Duodenal mucosa (tissue), 2 donors: Measurements from ENCODE around the gene MTERF1.

Source experiments
- H3K27ac ChIP-seq: one replicate; pipeline ENCODE4 v1.7.0; 2013; ENCODE audit warnings: low read depth, low read length
- H3K27me3 ChIP-seq, 2 donors: one replicate each; pipeline ENCODE4 v1.7.0; 2013; ENCODE audit warnings: low read length in 2 of 2, control low read depth in 1 of 2; ENCODE audit not compliant: insufficient read depth in 2 of 2, control insufficient read depth in 1 of 2
- H3K36me3 ChIP-seq, 2 donors: one replicate each; pipeline ENCODE4 v1.7.0; 2013; ENCODE audit warnings: low read length in 2 of 2, control low read depth in 1 of 2; ENCODE audit not compliant: insufficient read depth in 2 of 2, control insufficient read depth in 1 of 2
- H3K4me1 ChIP-seq, 2 donors: one replicate each; pipeline ENCODE4 v1.7.0; 2013; ENCODE audit warnings: low read length in 2 of 2, control low read depth in 1 of 2; ENCODE audit not compliant: insufficient read depth in 2 of 2, control insufficient read depth in 1 of 2
- H3K4me3 ChIP-seq, 2 donors: one replicate each; pipeline ENCODE4 v1.7.0; 2013; ENCODE audit warnings: low read length in 2 of 2, low read depth in 1 of 2
- H3K9ac ChIP-seq, 2 donors: one replicate each; pipeline ENCODE4 v1.7.0; 2013; ENCODE audit warnings: low read length in 2 of 2, low read depth in 1 of 2
- H3K9me3 ChIP-seq, 2 donors: one replicate each; pipeline ENCODE4 v1.7.0; 2013; ENCODE audit warnings: low read length in 2 of 2, control low read depth in 1 of 2; ENCODE audit not compliant: control insufficient read depth in 1 of 2

Gene MTERF1

DNA sequence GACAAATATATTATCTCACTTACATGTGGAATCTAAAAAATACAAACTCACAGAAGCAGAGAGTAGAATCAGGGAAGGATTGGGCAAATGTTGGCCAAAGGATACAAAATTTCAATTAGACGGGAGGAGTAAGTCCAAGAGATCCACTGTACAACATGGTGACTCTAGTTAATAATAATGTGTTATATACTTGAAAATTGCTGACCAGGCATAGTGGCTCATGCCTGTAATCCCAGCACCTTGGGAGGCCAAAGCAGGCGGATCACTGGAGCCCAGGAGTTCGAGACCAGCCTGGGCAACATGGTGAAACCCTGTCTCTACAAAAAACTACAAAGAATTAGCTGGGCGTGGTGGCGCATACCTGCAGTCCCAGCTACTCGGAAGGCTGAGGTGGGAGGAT, 16.4 kb downstream of the MTERF1 start:
- H3K36me3 ChIP-seq, result no peaks in the 10 kb centered on the region
- no peaks in the 10 kb centered on the region for H3K27me3 ChIP-seq
- no peak overlapping the region for H3K4me3 ChIP-seq
- H3K27ac ChIP-seq, result no peak overlapping the region
- no peak overlapping the region for H3K9ac ChIP-seq
- H3K4me1 ChIP-seq, result no peaks in the 10 kb centered on the region
- no peaks in the 10 kb centered on the region for H3K9me3 ChIP-seq

DNA sequence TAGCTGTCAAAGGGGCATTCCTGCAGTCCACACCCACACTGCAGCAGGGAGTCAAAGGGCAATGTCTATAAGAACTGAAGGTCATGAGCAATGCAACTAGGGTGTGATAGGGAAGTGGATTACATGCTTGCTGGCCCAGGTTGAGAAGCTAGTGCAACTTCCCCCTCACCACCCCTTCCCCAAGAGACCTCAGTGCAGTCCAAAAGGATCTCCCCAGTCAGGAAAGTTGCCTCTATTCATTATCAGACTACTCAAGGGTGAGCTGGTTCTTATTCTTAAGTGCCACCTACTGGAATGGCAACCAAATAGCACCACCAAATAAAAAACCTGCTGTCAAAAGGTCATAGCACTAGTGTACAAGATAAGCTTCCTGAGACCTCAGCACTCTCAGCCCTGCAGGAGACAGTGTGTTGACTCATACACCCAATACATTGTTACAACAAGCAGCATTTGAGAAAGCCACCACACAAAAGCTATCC, 28.2 kb downstream of the MTERF1 start:
- Histone ChIP-seq H3K9me3 (peaks cover 3 to 7% of the 10 kb centered on the region in 2 donors), H3K4me3 (no peak overlapping the region)

DNA sequence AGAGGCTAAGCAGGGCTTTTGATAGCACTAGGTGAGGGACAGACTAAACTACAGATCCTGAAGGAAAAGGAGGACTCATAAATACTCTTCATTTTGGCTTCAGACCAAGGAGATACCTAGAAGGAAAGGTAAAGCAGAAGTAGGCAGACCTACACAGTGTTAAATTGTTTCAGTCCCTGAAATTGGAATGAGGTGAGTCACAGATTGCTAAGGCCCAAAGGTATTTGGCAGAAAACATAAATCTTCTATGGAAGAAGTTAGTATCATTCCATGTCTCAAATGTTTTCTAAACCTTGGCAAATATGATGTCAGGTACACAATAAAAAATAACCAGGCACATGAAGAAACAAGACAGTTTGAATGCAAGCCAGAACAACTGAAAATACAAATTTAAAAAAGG, 30.0 kb downstream of the MTERF1 start:
- Histone ChIP-seq H3K36me3 (no peaks in the 10 kb centered on the region), H3K9me3 (peaks cover 3 to 7% of the 10 kb centered on the region in 2 donors), H3K9ac (no peak overlapping the region), H3K27ac (no peak overlapping the region), H3K27me3 (no peaks in the 10 kb centered on the region), H3K4me1 (no peaks in the 10 kb centered on the region), H3K4me3 (no peak overlapping the region)

More for the DNA sequence above, 28.2 kb downstream of the MTERF1 start:
- H3K9ac ChIP-seq, result no peak overlapping the region
- H3K27me3 ChIP-seq, result no peaks in the 10 kb centered on the region
- no peaks in the 10 kb centered on the region for H3K4me1 ChIP-seq
- no peaks in the 10 kb centered on the region for H3K36me3 ChIP-seq
- no peak overlapping the region for H3K27ac ChIP-seq

DNA sequence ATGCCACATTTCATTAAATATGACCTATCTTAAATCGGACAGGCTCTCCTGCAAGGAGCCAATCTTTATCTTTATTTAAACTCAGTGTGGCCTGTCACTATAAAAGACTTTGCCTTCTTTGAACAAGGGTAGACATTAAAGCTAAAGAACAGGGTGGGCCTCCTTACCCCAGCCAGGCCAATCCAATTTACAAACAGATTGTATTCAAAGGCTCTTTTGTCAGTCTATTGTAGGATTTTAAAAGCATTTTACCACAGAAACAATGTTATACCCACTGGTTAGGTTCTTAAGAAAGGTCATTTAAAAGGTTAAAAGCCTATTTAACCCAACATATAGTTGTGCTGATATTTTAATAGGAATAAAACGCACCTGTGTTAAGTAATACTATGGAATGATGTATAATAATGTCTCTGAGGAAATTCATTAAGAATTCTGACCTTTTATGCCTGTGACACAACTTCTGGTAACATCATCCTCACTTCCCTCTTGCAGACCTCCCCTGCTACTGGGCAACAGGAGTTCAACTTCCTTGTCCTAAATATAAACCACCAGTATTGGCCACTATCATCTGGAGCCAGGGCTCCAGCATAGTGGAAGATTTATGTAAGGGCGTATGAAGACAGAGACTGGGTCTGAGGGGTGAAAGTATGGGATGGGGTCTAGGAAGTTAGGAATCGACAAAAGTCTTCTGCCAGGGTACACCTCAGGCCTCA, 32.5 kb downstream of the MTERF1 start:
- no peaks in the 10 kb centered on the region for H3K36me3 ChIP-seq
- H3K27ac ChIP-seq, result no peak overlapping the region
- no peak overlapping the region for H3K4me3 ChIP-seq
- no peaks in the 10 kb centered on the region for H3K27me3 ChIP-seq
- no peaks in the 10 kb centered on the region for H3K9me3 ChIP-seq
- no peak overlapping the region for H3K9ac ChIP-seq
- H3K4me1 ChIP-seq, result no peaks in the 10 kb centered on the region

DNA sequence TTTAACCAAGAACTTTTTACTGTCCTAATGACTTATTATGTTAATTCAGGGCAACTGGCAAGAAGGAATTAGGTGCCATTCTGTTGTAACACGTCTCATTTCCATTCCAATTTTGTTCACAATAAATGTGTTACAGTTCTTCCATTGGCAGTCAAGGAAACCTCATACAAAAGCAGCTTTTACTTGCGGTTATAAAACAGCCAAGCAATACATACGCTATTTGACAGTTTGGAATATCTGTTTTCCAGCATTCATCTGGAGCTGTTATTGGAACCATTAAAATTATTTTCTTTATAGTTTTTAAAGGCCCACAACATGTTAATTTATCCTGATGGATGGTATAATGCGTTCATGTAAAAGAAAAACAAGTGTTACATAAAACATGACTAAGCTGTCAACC, 33.3 kb downstream of the MTERF1 start:
- no peak overlapping the region for H3K27ac ChIP-seq
- no peaks in the 10 kb centered on the region for H3K4me1 ChIP-seq

DNA sequence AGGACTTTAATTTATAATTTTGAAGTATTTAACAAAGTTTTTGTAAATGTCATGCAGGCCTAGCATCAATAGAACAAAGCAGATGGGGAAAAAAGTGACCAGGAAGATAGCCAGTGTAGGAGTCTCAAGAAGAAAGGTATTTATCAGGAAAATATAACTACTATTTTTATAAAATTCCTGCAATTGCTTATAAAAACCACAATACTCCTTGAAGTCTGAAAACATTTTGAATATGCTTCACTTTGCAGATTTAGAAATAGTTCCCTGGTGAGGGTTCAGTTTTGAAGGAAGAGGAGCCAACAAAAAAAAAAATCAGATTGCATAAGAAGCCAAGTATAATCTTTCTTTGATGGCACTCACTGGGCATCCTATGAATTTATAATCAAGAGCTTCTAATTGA, 34.1 kb downstream of the MTERF1 start:
- Histone ChIP-seq H3K4me1 (no peaks in the 10 kb centered on the region), H3K9me3 (no peaks in the 10 kb centered on the region), H3K9ac (no peak overlapping the region), H3K36me3 (no peaks in the 10 kb centered on the region), H3K4me3 (no peak overlapping the region), H3K27ac (no peak overlapping the region), H3K27me3 (no peaks in the 10 kb centered on the region)

More for the DNA sequence above, 33.3 kb downstream of the MTERF1 start:
- no peak overlapping the region for H3K9ac ChIP-seq
- H3K27me3 ChIP-seq, result no peaks in the 10 kb centered on the region
- H3K9me3 ChIP-seq, result no peaks in the 10 kb centered on the region
- H3K36me3 ChIP-seq, result no peaks in the 10 kb centered on the region
- H3K4me3 ChIP-seq, result no peak overlapping the region

DNA sequence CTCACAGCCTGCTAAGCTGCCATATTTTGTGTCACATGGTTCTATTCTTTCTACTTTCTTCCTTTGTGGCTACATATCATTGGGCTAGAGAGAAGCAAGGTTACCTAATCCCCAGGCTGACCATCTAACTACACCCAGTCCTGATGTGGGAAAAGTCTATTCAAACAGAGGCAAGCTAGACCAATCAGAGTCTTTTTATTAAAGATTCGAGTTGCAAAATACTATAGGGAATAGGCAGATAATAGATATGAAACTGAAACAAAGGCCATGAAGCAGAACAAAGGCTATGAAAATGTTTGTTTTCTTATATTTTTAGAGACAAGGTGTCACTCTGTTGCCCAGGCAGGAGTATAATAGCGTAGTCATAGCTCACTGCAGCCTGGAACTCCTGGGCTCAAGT, 36.7 kb downstream of the MTERF1 start:
- no peak overlapping the region for H3K27ac ChIP-seq
- no peaks in the 10 kb centered on the region for H3K36me3 ChIP-seq
- no peaks in the 10 kb centered on the region for H3K27me3 ChIP-seq
- no peaks in the 10 kb centered on the region for H3K9me3 ChIP-seq
- no peaks in the 10 kb centered on the region for H3K4me1 ChIP-seq
- no peak overlapping the region for H3K9ac ChIP-seq
- H3K4me3 ChIP-seq, result no peak overlapping the region

DNA sequence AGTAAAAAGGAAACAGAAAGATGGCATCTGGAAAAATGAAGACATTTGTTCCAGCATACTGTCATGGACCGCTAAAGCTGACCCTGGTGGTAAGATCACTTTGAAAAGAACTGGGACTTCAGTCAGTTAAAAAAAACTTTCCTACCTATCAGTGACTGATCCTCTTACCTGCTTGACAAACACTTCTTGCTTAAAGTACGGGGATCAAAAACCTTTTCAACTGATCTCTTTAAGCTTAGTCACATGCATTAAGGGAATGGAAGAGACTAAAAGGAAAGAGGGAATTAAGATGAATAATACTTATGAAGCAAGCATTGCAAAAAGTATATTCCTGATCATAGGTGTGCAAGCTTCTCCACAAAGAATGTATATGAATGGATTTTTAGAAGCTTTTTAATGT, 42.1 kb downstream of the MTERF1 start:
- H3K9me3 ChIP-seq, result no peaks in the 10 kb centered on the region
- no peaks in the 10 kb centered on the region for H3K36me3 ChIP-seq
- no peak overlapping the region for H3K4me3 ChIP-seq
- H3K27me3 ChIP-seq, result no peaks in the 10 kb centered on the region
- no peak overlapping the region for H3K9ac ChIP-seq
- no peaks in the 10 kb centered on the region for H3K4me1 ChIP-seq
- no peak overlapping the region for H3K27ac ChIP-seq

DNA sequence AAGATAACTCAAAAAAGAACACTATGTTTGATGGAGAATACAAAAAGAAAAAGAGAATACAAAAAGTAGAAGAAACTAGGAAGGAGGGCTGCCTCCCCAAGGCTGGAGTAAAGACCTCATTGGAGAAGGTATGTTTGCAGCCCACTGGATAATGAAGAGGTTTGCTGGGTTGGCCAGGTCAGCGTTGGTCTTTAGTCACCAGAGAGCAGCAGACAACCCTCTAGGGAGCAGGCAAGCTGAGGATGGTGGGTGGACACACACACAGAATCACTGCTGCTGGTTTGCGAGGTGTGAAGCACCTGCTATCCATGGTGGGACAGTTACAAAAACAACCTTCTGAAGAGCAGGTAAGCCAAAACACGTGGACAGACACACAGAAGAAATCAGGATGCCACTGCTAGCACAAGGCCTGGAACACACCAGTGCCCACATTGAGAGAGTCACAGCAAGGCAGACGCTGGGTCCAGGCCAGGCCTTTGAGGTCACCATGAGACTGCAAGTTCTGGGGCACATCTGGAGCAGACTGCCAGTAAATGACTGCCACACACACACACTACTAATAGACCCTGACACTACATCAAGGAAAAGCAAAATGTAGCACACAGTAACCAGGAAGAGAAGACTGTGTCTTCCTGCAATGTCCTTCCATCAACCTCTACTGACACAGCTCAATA, 43.0 kb downstream of the MTERF1 start:
- Histone ChIP-seq H3K4me3 (no peak overlapping the region), H3K4me1 (no peaks in the 10 kb centered on the region), H3K36me3 (no peaks in the 10 kb centered on the region), H3K27me3 (no peaks in the 10 kb centered on the region), H3K27ac (no peak overlapping the region), H3K9me3 (no peaks in the 10 kb centered on the region), H3K9ac (no peak overlapping the region)

DNA sequence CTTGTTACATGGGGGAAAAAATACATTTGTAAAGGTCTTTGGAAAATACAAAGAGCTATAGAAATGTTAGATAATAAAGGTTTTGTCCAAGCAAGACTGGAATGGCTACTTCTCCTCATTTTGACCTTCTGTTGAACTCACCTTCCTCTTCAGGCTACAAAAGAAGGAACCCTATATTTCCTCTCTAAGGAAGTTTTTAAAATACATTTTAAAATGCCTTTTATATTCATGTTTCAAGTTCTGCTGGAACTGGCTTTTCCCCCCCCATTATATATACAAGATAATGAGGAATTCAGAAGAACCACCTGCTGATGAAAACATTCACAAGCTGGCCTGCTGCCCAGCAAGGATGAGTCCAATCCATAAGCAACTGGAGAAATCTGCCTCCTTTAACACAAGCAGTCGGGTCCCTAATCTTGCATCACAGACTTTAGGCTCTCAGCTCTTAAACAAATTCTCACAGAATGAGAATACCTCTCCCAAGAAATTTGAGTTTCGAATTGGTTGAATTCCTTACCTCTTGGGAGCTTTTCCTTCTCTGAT, 44.6 kb downstream of the MTERF1 start:
- Histone ChIP-seq H3K4me3 (no peak overlapping the region), H3K9ac (no peak overlapping the region), H3K27me3 (no peaks in the 10 kb centered on the region), H3K9me3 (no peaks in the 10 kb centered on the region), H3K4me1 (no peaks in the 10 kb centered on the region), H3K36me3 (no peaks in the 10 kb centered on the region), H3K27ac (no peak overlapping the region)
